ENCODE results near the gene SMARCC2. TPM values are rescaled to one million over a fixed set of nuclear protein-coding genes. Genes with fewer than 3 reads are reported as not detected.

Gene SMARCC2
- total and polyA plus RNA-seq, 2 of the 13 experiments (the other 11 are each of a cell fraction or from before 2014, with no cell fraction given) = 21.3 to 24.1 TPM

DNA sequence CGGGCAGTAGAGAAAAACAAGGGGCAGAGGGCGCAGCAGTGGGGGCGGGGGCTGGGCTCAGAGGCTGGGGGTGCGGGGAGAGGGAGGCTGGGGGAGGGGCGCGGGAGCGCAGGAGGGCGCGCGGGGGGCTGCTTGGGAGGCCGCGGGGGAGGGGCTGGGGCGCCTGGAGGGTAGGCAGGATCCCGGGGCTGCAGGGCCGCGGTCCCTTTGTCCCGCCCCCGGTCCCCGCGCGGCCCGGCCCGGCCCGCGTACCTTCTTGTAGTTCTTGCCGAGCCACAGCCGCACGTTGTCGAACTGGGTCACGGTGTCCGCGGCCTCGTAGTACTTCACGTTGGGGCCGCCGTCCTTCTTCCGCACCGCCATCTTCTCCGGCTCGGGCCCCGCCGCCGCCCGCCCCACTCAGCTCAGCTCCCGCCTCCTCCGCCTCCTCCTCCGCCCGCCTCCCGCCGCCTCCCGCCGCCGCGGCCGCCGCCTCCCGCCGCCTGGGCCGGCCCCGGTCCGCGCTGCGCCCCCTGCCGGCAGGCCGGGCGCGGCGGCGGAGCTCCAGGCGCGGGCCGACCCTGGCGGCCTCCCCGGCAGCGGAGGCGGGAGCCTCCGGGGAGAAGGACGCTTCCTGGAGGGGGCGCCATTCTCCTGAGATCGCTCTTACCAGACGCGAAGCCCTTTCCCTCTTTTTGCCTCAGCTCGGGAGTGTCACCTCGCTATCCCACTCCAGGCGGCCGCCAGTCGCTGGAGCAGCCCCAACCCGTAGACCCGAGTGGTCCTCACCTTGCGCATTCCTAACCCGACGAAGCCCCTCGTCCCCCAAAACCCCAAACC lies at the start of gene SMARCC2 (continued):
- TF ChIP-seq TEAD3 (CRISPR knock-in tag; optimal IDR thresholded peaks at IDR 0.05; ENCODE audit: borderline replicate concordance) (peak; percentile 36), ZNF607 (CRISPR knock-in tag; IDR thresholded peaks at IDR 0.05; ENCODE audit: borderline replicate concordance) (0 out of 2 replicates have a peak, but pooled peaks have one; percentile 38), MXI1 (IDR thresholded peaks at IDR 0.05; ENCODE audit: borderline replicate concordance, low read depth, low read length) (peak; percentile 62; the same call in 1 of the 3 replicates), ZNF891 (CRISPR knock-in tag; IDR thresholded peaks at IDR 0.05) (0 out of 2 replicates have a peak, but pooled peaks have one; percentile 29), HMG20A (CRISPR knock-in tag; IDR thresholded peaks at IDR 0.05; ENCODE audit: borderline replicate concordance) (no peak), RBFOX2 (IDR thresholded peaks at IDR 0.05; ENCODE audit: low read depth, low read length) (peak; percentile 69), NR2F6 (IDR thresholded peaks at IDR 0.05) (no peak), NR2F6 (CRISPR knock-in tag; IDR thresholded peaks at IDR 0.05) (peak; percentile 24; the same call in 1 of the 2 replicates), BHLHE40 (IDR thresholded peaks at IDR 0.05; ENCODE audit: low read length) (peak; percentile 50; the same call in 1 of the 2 replicates), FOXA3 (CRISPR knock-in tag; IDR thresholded peaks at IDR 0.05) (0 out of 2 replicates have a peak, but pooled peaks have one; percentile 11), ZNF749 (CRISPR knock-in tag; IDR thresholded peaks at IDR 0.05; ENCODE audit: borderline replicate concordance) (no peak), SPEN (CRISPR knock-in tag; IDR thresholded peaks at IDR 0.05; ENCODE audit: low read depth) (no peak), NCOR1 (IDR thresholded peaks at IDR 0.05; ENCODE audit: borderline replicate concordance, low read length) (no peak), TCF7 (IDR thresholded peaks at IDR 0.05; ENCODE audit: low read depth) (no peak), ZSCAN31 (CRISPR knock-in tag; IDR thresholded peaks at IDR 0.05; ENCODE audit: low read depth) (peak; percentile 19; the same call in 1 of the 2 replicates), ZNF350 (CRISPR knock-in tag; IDR thresholded peaks at IDR 0.05; ENCODE audit: borderline replicate concordance, low read depth) (no peak), RFXAP (CRISPR knock-in tag; IDR thresholded peaks at IDR 0.05; ENCODE audit: borderline replicate concordance) (0 out of 2 replicates have a peak, but pooled peaks have one; percentile 33)
- TF ChIP-seq, protein P1, sequence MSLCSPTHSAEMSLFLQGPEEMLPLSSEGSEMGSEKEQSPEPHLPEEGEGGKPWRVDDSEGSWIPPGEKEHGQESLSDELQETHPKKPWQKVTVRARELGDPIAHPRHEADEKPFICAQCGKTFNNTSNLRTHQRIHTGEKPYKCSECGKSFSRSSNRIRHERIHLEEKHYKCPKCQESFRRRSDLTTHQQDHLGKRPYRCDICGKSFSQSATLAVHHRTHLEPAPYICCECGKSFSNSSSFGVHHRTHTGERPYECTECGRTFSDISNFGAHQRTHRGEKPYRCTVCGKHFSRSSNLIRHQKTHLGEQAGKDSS (CRISPR knock-in tag; IDR thresholded peaks at IDR 0.05; ENCODE audit: borderline replicate concordance, low read depth) = no peak
- TF ChIP-seq, protein P2, sequence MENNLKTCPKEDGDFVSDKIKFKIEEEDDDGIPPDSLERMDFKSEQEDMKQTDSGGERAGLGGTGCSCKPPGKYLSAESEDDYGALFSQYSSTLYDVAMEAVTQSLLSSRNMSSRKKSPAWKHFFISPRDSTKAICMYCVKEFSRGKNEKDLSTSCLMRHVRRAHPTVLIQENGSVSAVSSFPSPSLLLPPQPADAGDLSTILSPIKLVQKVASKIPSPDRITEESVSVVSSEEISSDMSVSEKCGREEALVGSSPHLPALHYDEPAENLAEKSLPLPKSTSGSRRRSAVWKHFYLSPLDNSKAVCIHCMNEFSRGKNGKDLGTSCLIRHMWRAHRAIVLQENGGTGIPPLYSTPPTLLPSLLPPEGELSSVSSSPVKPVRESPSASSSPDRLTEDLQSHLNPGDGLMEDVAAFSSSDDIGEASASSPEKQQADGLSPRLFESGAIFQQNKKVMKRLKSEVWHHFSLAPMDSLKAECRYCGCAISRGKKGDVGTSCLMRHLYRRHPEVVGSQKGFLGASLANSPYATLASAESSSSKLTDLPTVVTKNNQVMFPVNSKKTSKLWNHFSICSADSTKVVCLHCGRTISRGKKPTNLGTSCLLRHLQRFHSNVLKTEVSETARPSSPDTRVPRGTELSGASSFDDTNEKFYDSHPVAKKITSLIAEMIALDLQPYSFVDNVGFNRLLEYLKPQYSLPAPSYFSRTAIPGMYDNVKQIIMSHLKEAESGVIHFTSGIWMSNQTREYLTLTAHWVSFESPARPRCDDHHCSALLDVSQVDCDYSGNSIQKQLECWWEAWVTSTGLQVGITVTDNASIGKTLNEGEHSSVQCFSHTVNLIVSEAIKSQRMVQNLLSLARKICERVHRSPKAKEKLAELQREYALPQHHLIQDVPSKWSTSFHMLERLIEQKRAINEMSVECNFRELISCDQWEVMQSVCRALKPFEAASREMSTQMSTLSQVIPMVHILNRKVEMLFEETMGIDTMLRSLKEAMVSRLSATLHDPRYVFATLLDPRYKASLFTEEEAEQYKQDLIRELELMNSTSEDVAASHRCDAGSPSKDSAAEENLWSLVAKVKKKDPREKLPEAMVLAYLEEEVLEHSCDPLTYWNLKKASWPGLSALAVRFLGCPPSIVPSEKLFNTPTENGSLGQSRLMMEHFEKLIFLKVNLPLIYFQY (CRISPR knock-in tag; IDR thresholded peaks at IDR 0.05; ENCODE audit: borderline replicate concordance) = peak; percentile 70
- TF ChIP-seq, protein P3, sequence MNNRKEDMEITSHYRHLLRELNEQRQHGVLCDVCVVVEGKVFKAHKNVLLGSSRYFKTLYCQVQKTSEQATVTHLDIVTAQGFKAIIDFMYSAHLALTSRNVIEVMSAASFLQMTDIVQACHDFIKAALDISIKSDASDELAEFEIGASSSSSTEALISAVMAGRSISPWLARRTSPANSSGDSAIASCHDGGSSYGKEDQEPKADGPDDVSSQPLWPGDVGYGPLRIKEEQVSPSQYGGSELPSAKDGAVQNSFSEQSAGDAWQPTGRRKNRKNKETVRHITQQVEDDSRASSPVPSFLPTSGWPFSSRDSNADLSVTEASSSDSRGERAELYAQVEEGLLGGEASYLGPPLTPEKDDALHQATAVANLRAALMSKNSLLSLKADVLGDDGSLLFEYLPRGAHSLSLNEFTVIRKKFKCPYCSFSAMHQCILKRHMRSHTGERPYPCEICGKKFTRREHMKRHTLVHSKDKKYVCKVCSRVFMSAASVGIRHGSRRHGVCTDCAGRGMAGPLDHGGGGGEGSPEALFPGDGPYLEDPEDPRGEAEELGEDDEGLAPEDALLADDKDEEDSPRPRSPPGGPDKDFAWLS (CRISPR knock-in tag; IDR thresholded peaks at IDR 0.05; ENCODE audit: borderline replicate concordance) = no peak
- TF ChIP-seq, protein P4, sequence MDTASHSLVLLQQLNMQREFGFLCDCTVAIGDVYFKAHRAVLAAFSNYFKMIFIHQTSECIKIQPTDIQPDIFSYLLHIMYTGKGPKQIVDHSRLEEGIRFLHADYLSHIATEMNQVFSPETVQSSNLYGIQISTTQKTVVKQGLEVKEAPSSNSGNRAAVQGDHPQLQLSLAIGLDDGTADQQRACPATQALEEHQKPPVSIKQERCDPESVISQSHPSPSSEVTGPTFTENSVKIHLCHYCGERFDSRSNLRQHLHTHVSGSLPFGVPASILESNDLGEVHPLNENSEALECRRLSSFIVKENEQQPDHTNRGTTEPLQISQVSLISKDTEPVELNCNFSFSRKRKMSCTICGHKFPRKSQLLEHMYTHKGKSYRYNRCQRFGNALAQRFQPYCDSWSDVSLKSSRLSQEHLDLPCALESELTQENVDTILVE (CRISPR knock-in tag; IDR thresholded peaks at IDR 0.05) = peak; percentile 41; the same call in 1 of the 2 replicates
- TF ChIP-seq, protein P5, sequence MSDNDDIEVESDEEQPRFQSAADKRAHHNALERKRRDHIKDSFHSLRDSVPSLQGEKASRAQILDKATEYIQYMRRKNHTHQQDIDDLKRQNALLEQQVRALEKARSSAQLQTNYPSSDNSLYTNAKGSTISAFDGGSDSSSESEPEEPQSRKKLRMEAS (IDR thresholded peaks at IDR 0.05) = peak; percentile 74
